SK-N-SH (cell line): Measurements from ENCODE around the gene DLG2. TPM values are rescaled to one million over a fixed set of nuclear protein-coding genes. Genes with fewer than 3 reads are reported as not detected.

Source experiments
- CTCF ChIA-PET: fragments of 300-600, 350-600 bp; formaldehyde crosslinking; extraction: SDS; loops from one replicate; lab custom pipeline; 2021; lab: Yijun Ruan, JAX
- POLR2A ChIA-PET: fragments of 350-600 bp; sonication (Branson Sonifier 250); formaldehyde crosslinking; extraction: SDS; loops from one replicate; lab custom pipeline; 2020; ENCODE audit warnings: antibody characterized with exemption, inconsistent platforms; lab: Yijun Ruan, JAX
- DNase-seq: peaks from one replicate; pipeline ENCODE4 v3.0.0; 2012
- H2AFZ ChIP-seq: fragments of 200-600 bp; sonication (generic); 2 replicates; pipeline ENCODE4 v1.8.1; 2016; ENCODE audit warnings: antibody characterized with exemption, mild to moderate bottlenecking, low read depth
- H3F3A ChIP-seq: fragments of 200-600 bp; sonication (generic); replicated peaks from 2 replicates; pipeline ENCODE3; 2016; ENCODE audit warnings: antibody characterized with exemption, mild to moderate bottlenecking; ENCODE audit not compliant: insufficient read depth
- H3K27ac ChIP-seq, 2 experiments: fragments of 200-500 bp in 1 of 2; fragments of 200-600 bp in 1 of 2; sonication (Bioruptor generic) in 1 of 2; sonication (generic), shearing (Covaris generic) in 1 of 2; 2 replicates each; pipeline versions ENCODE4 v1.5.1 to v1.6.1; 2014 to 2016; ENCODE audit warnings: low read depth in 2 of 2, inconsistent platforms in 1 of 2, low read length in 1 of 2, mild to moderate bottlenecking in 1 of 2, mixed read lengths in 1 of 2
- H3K27me3 ChIP-seq: fragments of 200-600 bp; sonication (generic), shearing (Covaris generic); 2 replicates; pipeline ENCODE4 v1.6.1; 2016; ENCODE audit warnings: mixed run types; ENCODE audit not compliant: insufficient read depth
- H3K36me3 ChIP-seq, 2 experiments: fragments of 200-500 bp in 1 of 2; fragments of 200-600 bp in 1 of 2; sonication (Bioruptor generic) in 1 of 2; sonication (generic) in 1 of 2; replicated peaks in 1 of 2; 2 replicates each; pipeline versions ENCODE3 to v1.5.1; 2014 to 2016; ENCODE audit warnings: low read length in 1 of 2, mild to moderate bottlenecking in 1 of 2; ENCODE audit not compliant: insufficient read depth in 2 of 2, control insufficient read depth in 1 of 2
- H3K4me1 ChIP-seq, 2 experiments: fragments of 200-500 bp in 1 of 2; fragments of 200-600 bp in 1 of 2; sonication (Bioruptor generic) in 1 of 2; sonication (generic), shearing (Covaris generic) in 1 of 2; 2 replicates each; pipeline versions ENCODE4 v1.5.1 to v1.6.1; 2014 to 2016; ENCODE audit warnings: low read depth in 1 of 2, low read length in 1 of 2, mixed run types in 1 of 2; ENCODE audit not compliant: insufficient read depth in 2 of 2, control insufficient read depth in 1 of 2
- H3K4me2 ChIP-seq: fragments of 200-600 bp; sonication (generic), shearing (Covaris generic); 2 replicates; pipeline ENCODE4 v1.6.1; 2017; ENCODE audit warnings: mixed run types
- H3K4me3 ChIP-seq, 2 experiments: fragments of 200-500 bp in 1 of 2; fragments of 200-600 bp in 1 of 2; sonication (Bioruptor generic) in 1 of 2; sonication (generic), shearing (Covaris generic) in 1 of 2; 2 replicates each; pipeline versions ENCODE4 v1.5.1 to v1.8.1; 2014 to 2016; ENCODE audit warnings: low read depth in 2 of 2, inconsistent platforms in 1 of 2, low read length in 1 of 2, mild to moderate bottlenecking in 1 of 2, mixed read lengths in 1 of 2, moderate library complexity in 1 of 2
- H3K79me2 ChIP-seq: fragments of 200-600 bp; sonication (generic); 2 replicates; pipeline ENCODE4 v1.8.1; 2017; ENCODE audit warnings: mild to moderate bottlenecking; ENCODE audit not compliant: insufficient read depth
- H3K9ac ChIP-seq: fragments of 200-600 bp; sonication (generic); 2 replicates; pipeline ENCODE4 v1.6.1; 2017; ENCODE audit warnings: mixed run types
- H3K9me2 ChIP-seq: fragments of 200-600 bp; sonication (generic); 2 replicates; pipeline ENCODE4 v1.6.1; 2017; ENCODE audit warnings: mixed run types
- H3K9me3 ChIP-seq: fragments of 200-600 bp; sonication (generic); 2 replicates; pipeline ENCODE4 v1.6.1; 2017; ENCODE audit warnings: mixed run types, mild to moderate bottlenecking, moderate library complexity
- H4K20me1 ChIP-seq: fragments of 200-600 bp; sonication (generic); 2 replicates; pipeline ENCODE4 v1.6.1; 2017; ENCODE audit warnings: mild to moderate bottlenecking, mixed run types; ENCODE audit not compliant: insufficient read depth
- CHD2 ChIP-seq: fragments of 150-350 bp; IDR thresholded peaks from 2 replicates; pipeline ENCODE4 v1.6.1; 2018; ENCODE audit warnings: low read length; ENCODE audit not compliant: partially characterized antibody
- CTCF ChIP-seq: fragments of 200-600 bp; sonication (generic); IDR thresholded peaks from 2 replicates; pipeline ENCODE4 v1.6.1; 2017; ENCODE audit warnings: antibody characterized with exemption, mild to moderate bottlenecking, moderate library complexity
- ELF1 ChIP-seq: IDR thresholded peaks from 2 replicates; pipeline ENCODE4 v1.4.0; 2012
- EP300 ChIP-seq, 2 experiments: IDR thresholded peaks; 2 replicates each; pipeline versions ENCODE4 v1.4.0 to v1.6.1; 2012; ENCODE audit warnings: borderline replicate concordance in 1 of 2, low read depth in 1 of 2, low read length in 1 of 2
- EZH2phosphoT487 ChIP-seq: fragments of 200-600 bp; sonication (generic); IDR thresholded peaks from 2 replicates; pipeline ENCODE4 v1.6.1; 2017; ENCODE audit warnings: low read depth, mixed run types, mild to moderate bottlenecking, antibody characterized with exemption, moderate library complexity, borderline replicate concordance
- FOXJ3 ChIP-seq: sonication (generic); formaldehyde crosslinking; IDR thresholded peaks from 2 replicates; pipeline ENCODE4 v1.5.1; 2020; ENCODE audit warnings: mild to moderate bottlenecking, missing genetic modification reagents
- MEF2A ChIP-seq: IDR thresholded peaks from 2 replicates; pipeline ENCODE4 v1.4.0; 2012; ENCODE audit warnings: low read depth, borderline replicate concordance
- MXI1 ChIP-seq: IDR thresholded peaks from 2 replicates; pipeline ENCODE4 v1.6.1; 2012; ENCODE audit warnings: mild to moderate bottlenecking, low read depth, low read length, improper control_type of control experiment
- NRF1 ChIP-seq: IDR thresholded peaks from 2 replicates; pipeline ENCODE4 v1.6.1; 2012; ENCODE audit warnings: low read depth, mild to moderate bottlenecking, low read length
- POLR2AphosphoS5 ChIP-seq: IDR thresholded peaks from 2 replicates; pipeline ENCODE4 v1.6.1; 2012; ENCODE audit warnings: low read depth, low read length
- RCOR1 ChIP-seq: fragments of 150-350 bp; IDR thresholded peaks from 2 replicates; pipeline ENCODE4 v1.6.1; 2017; ENCODE audit warnings: antibody characterized with exemption, low read length
- RFX5 ChIP-seq: IDR thresholded peaks from 2 replicates; pipeline ENCODE4 v1.6.1; 2012; ENCODE audit warnings: mild to moderate bottlenecking, improper control_type of control experiment, low read length
- RXRA ChIP-seq: IDR thresholded peaks from 2 replicates; pipeline ENCODE4 v1.4.0; 2012; ENCODE audit warnings: low read depth, mild to moderate bottlenecking, borderline replicate concordance
- TAF1 ChIP-seq: IDR thresholded peaks from 2 replicates; pipeline ENCODE4 v1.6.1; 2012; ENCODE audit warnings: low read depth, mild to moderate bottlenecking, low read length, moderate library complexity, borderline replicate concordance
- USF2 ChIP-seq: fragments of 150-350 bp; IDR thresholded peaks from 2 replicates; pipeline ENCODE4 v1.6.1; 2017; ENCODE audit warnings: antibody characterized with exemption, low read length, low read depth, borderline replicate concordance
- WGBS: methylation state at CpG from one replicate; pipeline ENCODE4 v1.1.6; 2017; ENCODE audit warnings: low lambda C conversion rate; 5-methylcytosine and 5-hydroxymethylcytosine counted together
- polyA plus RNA-seq, 3 experiments: library from polyadenylated mRNA; depleted of rRNA; stranded (reverse); fragments of >200 nt; gene quantifications; 2 replicates each; pipeline ENCODE4 v1.2.3, GENCODE V29; 2012
- TF ChIP-seq, protein P1 (sequence below): IDR thresholded peaks from 2 replicates; pipeline ENCODE4 v1.6.1; 2012; ENCODE audit warnings: mild to moderate bottlenecking, low read depth, low read length, moderate library complexity
- TF ChIP-seq, protein P2 (sequence below): IDR thresholded peaks from 2 replicates; pipeline ENCODE4 v1.4.0; 2012; ENCODE audit warnings: low read depth
- TF ChIP-seq, protein P3 (sequence below): fragments of 150-350 bp; IDR thresholded peaks from 2 replicates; pipeline ENCODE4 v1.6.1; 2016; ENCODE audit warnings: mild to moderate bottlenecking, low read depth, low read length

Gene DLG2
- polyA plus RNA-seq, 1 of the 3 experiments (the other 2 are of a cell fraction) = 0.21 TPM

DNA sequence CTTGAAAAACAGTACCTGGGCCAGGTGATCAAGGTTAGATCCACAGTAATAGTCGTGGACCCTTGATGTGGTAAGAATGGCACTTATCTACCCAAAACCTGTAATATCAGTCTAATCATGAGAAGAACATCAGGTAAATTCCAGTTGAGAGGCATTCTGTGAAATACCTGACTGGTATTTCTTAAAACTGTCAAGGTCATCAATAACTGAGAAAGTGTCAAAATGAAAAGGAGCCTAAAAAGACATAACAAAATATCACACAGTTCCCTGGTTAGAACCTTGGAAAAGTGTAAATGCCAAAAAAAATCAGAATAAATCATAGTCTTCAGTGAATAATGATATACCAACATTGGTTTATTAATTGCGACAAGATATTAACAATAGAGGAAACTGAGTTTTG, 2185.5 kb downstream of the DLG2 start:
- ChIA-PET CTCF (interaction anchor here (1.5 kb wide), 1 partner anchor 378 kb away, joined by 3 read pairs; no protein-coding TSS in a partner anchor), POLR2A (no interaction called here)
- Histone ChIP-seq H3K9ac (no peak overlapping the region), H3F3A (no peaks in the 10 kb centered on the region), H3K9me3 (no peaks in the 10 kb centered on the region), H3K79me2 (no peaks in the 10 kb centered on the region), H3K9me2 (no peaks in the 10 kb centered on the region), H3K27me3 (no peaks in the 10 kb centered on the region), H3K4me1 (no peaks in the 10 kb centered on the region), H3K4me2 (no peak overlapping the region), H3K27ac (no peak overlapping the region), H3K4me3 (no peak overlapping the region), H2AFZ (no peak overlapping the region), H4K20me1 (no peaks in the 10 kb centered on the region), H3K36me3 (no peaks in the 10 kb centered on the region)
- WGBS = 52% methylated on average over 2 of the region's 2 CpGs
- TF ChIP-seq, protein P1, sequence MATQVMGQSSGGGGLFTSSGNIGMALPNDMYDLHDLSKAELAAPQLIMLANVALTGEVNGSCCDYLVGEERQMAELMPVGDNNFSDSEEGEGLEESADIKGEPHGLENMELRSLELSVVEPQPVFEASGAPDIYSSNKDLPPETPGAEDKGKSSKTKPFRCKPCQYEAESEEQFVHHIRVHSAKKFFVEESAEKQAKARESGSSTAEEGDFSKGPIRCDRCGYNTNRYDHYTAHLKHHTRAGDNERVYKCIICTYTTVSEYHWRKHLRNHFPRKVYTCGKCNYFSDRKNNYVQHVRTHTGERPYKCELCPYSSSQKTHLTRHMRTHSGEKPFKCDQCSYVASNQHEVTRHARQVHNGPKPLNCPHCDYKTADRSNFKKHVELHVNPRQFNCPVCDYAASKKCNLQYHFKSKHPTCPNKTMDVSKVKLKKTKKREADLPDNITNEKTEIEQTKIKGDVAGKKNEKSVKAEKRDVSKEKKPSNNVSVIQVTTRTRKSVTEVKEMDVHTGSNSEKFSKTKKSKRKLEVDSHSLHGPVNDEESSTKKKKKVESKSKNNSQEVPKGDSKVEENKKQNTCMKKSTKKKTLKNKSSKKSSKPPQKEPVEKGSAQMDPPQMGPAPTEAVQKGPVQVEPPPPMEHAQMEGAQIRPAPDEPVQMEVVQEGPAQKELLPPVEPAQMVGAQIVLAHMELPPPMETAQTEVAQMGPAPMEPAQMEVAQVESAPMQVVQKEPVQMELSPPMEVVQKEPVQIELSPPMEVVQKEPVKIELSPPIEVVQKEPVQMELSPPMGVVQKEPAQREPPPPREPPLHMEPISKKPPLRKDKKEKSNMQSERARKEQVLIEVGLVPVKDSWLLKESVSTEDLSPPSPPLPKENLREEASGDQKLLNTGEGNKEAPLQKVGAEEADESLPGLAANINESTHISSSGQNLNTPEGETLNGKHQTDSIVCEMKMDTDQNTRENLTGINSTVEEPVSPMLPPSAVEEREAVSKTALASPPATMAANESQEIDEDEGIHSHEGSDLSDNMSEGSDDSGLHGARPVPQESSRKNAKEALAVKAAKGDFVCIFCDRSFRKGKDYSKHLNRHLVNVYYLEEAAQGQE = no peak
- TF ChIP-seq RFX5 = no peak
- no peak for TF ChIP-seq RXRA
- TF ChIP-seq EP300 (IDR thresholded peaks at IDR 0.05; ENCODE audit: borderline replicate concordance in 1 of 2, low read depth in 1 of 2, low read length in 1 of 2) = no peak
- no peak for TF ChIP-seq RCOR1
- TF ChIP-seq MEF2A = no peak
- TF ChIP-seq NRF1 = no peak
- TF ChIP-seq TAF1 = no peak
- TF ChIP-seq EZH2phosphoT487 = no peak
- DNase-seq = no peak

DNA sequence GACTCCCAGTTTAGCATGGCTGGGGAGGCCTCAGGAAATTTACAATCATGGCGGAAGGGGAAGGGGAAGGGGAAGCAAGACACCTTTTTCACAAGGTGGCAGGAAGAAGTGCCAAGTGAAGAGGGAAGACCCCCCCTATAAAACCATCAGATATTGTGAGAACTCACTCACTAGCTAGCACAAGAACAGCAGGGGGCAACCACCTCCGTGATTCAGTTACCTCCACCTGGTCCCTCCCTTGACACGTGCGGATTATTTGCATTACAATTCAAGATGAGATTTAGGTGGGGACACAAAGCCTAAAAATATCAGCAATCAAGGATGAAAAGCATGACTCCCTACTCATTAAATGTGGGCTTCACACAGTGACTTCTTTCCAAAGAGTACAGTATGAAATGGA, 2186.0 kb downstream of the DLG2 start:
- Histone ChIP-seq H3K9me2 (no peaks in the 10 kb centered on the region), H4K20me1 (no peaks in the 10 kb centered on the region), H3K36me3 (no peaks in the 10 kb centered on the region), H3K9ac (no peak overlapping the region), H3F3A (no peaks in the 10 kb centered on the region), H3K4me2 (no peak overlapping the region), H2AFZ (no peak overlapping the region), H3K79me2 (no peaks in the 10 kb centered on the region), H3K27ac (no peak overlapping the region), H3K4me3 (no peak overlapping the region), H3K9me3 (no peaks in the 10 kb centered on the region), H3K4me1 (no peaks in the 10 kb centered on the region), H3K27me3 (no peaks in the 10 kb centered on the region)
- TF ChIP-seq MEF2A (no peak), CHD2 (no peak), EZH2phosphoT487 (no peak), CTCF (no peak), MXI1 (no peak), EP300 (IDR thresholded peaks at IDR 0.05; ENCODE audit: borderline replicate concordance in 1 of 2, low read depth in 1 of 2, low read length in 1 of 2) (no peak), FOXJ3 (CRISPR knock-in tag) (no peak), ELF1 (no peak), USF2 (no peak), POLR2AphosphoS5 (no peak)
- TF ChIP-seq, protein P2, sequence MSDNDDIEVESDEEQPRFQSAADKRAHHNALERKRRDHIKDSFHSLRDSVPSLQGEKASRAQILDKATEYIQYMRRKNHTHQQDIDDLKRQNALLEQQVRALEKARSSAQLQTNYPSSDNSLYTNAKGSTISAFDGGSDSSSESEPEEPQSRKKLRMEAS = no peak
- TF ChIP-seq, protein P3, sequence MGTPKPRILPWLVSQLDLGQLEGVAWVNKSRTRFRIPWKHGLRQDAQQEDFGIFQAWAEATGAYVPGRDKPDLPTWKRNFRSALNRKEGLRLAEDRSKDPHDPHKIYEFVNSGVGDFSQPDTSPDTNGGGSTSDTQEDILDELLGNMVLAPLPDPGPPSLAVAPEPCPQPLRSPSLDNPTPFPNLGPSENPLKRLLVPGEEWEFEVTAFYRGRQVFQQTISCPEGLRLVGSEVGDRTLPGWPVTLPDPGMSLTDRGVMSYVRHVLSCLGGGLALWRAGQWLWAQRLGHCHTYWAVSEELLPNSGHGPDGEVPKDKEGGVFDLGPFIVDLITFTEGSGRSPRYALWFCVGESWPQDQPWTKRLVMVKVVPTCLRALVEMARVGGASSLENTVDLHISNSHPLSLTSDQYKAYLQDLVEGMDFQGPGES = no peak
- WGBS = 68% methylated on average over 4 of the region's 4 CpGs
- DNase-seq = no peak
- CTCF ChIA-PET = interaction anchor here (1.5 kb wide), 1 partner anchor 379 kb away, joined by 3 read pairs; no protein-coding TSS in a partner anchor
- POLR2A ChIA-PET = no interaction called here
